GM13976 (cell line): ENCODE data around the gene NR6A1.

Experiments
- DNase-seq: peaks from one replicate; pipeline ENCODE4 v3.0.0; 2012; ENCODE audit warnings: low spot score
- CTCF ChIP-seq: IDR thresholded peaks from 2 replicates; pipeline ENCODE4 v1.5.1; 2012; ENCODE audit warnings: borderline replicate concordance, mild to moderate bottlenecking; ENCODE audit not compliant: insufficient read depth; ENCODE audit errors: extremely low read depth, missing control alignments, control extremely low read depth
- in situ Hi-C: fragments of 300-500 bp; cut with MboI; formaldehyde crosslinking; loops from one replicate; pipeline ENCODE4 v1.12.0; 2022; ENCODE audit warnings: low sequenced_read_pairs, mixed read lengths, inconsistent platforms; ENCODE audit not compliant: unreplicated experiment

The NR6A1 gene

GRCh38 chr9:124726886-124727285, 44.2 kb downstream of the NR6A1 start:
- in situ Hi-C loops = no loop called here
- no peak for DNase-seq
- no peak for TF ChIP-seq CTCF

- TF ChIP-seq CTCF = no peak
- no peak for DNase-seq
- in situ Hi-C loops = no loop called here
Observed at GRCh38 chr9:124725068-124725452, 46.1 kb downstream of the NR6A1 start.

- no peak for TF ChIP-seq CTCF
- in situ Hi-C loops = no loop called here
- DNase-seq = no peak
Observed at GRCh38 chr9:124724415-124725067, 46.6 kb downstream of the NR6A1 start.

- TF ChIP-seq CTCF = no peak
- in situ Hi-C loops = no loop called here
- DNase-seq = no peak
Observed at GRCh38 chr9:124723352-124723751, 47.8 kb downstream of the NR6A1 start.

- TF ChIP-seq CTCF = no peak
- no peak for DNase-seq
- in situ Hi-C loops = no loop called here
Observed at GRCh38 chr9:124721109-124721906, 49.8 kb downstream of the NR6A1 start.

- no peak for TF ChIP-seq CTCF
- in situ Hi-C loops = no loop called here
- DNase-seq = no peak
Observed at GRCh38 chr9:124720429-124721108, 50.5 kb downstream of the NR6A1 start.
